AG09319 (cell line): ENCODE results near the gene TRPM4.
"Not testable (repeated sequence)": the region's sequence is repeated elsewhere in the genome, so short reads cannot be mapped to it uniquely, and the experiment has no call there.

Source experiments
- DNase-seq: peaks from one replicate; pipeline ENCODE4 v3.0.0-alpha.2; 2010; ENCODE audit warnings: low read depth; ENCODE audit errors: extremely low read depth
- CTCF ChIP-seq: IDR thresholded peaks from 2 replicates; pipeline ENCODE4 v1.5.1; 2011; ENCODE audit warnings: low read depth, mild to moderate bottlenecking, inconsistent platforms, low read length, moderate library complexity

TRPM4 gene

DNA sequence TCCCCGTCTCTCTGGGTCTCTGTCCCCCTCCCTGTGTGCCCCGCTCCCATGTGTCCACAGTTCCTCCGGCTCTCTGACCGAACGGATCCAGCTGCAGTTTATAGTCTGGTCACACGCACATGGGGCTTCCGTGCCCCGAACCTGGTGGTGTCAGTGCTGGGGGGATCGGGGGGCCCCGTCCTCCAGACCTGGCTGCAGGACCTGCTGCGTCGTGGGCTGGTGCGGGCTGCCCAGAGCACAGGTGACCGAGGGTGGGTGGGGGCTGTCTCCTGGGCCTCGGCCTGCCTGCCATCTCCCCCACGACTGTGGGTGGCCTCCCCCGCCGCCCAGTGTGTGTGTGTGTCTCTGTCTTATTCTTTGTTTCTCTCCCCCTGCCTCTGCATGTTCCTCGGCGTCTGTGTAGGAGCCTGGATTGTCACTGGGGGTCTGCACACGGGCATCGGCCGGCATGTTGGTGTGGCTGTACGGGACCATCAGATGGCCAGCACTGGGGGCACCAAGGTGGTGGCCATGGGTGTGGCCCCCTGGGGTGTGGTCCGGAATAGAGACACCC lies 10.3 kb downstream of the TRPM4 start:
- no peak for TF ChIP-seq CTCF

GRCh38 chr19:49168421-49168820 lies 10.8 kb downstream of the TRPM4 start:
- DNase-seq: no peak
- TF ChIP-seq CTCF: no peak

More for the DNA sequence above, 10.3 kb downstream of the TRPM4 start:
- no peak for DNase-seq

DNA sequence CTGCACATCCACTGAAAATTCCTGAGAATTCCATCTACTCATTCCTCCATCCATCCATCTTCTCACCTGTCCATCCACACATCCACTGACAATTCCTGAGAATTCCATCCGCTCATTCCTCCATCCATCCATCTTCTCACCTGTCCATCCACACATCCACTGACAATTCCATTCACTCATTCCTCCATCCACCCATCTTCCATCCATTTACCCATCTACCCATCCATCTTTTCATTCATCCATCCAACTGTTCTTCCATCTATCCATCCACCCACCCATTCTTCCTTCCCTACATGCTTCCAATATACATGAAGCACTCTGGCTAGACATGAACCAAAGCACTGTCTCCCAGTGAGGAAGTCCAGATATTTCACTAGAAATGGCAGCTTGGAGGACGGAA lies 15.6 kb downstream of the TRPM4 start:
- DNase-seq: no peak
- no peak for TF ChIP-seq CTCF

DNA sequence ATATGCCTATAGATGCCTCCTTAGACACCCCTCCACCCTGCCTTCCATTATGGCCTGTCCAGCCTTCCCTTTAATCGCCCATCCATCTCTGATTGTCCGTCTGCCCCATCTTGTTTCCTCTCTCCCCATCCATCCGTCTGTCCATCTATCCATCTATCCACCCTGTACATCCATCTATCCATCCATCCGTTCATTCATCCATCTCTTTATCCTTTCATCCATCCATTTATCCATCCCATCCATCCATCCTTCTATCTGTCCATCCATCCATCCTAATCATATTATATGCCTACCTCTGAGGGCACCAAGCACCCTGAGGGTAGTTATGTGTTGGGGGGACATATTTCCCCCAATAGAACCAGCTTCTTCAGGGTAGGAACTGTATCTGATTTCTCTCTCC lies 23.1 kb downstream of the TRPM4 start:
- DNase-seq: no peak
- TF ChIP-seq CTCF: no peak

DNA sequence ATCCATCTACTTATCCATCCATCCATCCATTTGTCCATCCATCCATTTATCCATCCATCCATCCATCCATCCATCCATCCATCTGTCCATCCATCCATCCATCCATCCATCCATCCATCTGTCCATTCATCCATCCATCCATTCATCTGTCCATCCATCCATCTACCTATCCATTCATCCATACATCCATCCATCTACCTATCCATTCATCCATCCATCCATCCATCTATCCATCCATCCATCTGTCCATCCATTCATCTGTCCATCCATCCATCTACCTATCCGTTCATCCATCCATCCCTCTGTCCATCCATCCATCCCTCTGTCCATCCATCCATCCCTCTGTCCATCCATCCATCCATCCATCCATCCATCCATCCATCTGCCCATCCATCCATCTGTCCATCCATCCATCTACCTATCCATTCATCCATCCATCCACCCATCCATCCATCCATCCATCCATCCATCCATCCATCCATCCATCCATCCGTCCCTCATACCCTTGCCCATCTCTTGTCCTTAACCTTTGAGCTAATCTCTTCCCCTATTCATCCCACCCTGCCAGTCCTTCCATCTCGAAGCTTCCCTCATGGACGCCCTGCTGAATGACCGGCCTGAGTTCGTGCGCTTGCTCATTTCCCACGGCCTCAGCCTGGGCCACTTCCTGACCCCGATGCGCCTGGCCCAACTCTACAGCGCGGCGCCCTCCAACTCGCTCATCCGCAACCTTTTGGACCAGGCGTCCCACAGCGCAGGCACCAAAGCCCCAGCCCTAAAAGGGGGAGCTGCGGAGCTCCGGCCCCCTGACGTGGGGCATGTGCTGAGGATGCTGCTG lies 24.6 kb downstream of the TRPM4 start:
- not testable (repeated sequence) for DNase-seq

DNA sequence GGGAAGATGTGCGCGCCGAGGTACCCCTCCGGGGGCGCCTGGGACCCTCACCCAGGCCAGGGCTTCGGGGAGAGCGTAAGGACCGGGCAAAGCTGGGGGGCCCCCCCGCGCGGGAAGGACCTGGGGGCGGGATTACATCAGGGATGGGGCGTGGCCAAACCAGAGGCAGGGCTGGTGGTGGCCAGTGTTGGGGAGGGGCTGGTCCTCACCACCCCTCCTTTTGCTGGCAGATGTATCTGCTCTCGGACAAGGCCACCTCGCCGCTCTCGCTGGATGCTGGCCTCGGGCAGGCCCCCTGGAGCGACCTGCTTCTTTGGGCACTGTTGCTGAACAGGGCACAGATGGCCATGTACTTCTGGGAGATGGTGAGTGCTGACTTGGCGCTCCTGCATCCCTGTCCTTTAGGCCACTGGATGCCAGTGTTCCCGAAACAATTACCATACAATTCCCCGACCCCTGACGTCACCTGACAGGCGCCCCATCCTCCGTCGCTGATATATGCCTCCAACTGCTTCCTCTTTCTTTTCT lies 25.3 kb downstream of the TRPM4 start:
- no peak for TF ChIP-seq CTCF
- DNase-seq: no peak

- TF ChIP-seq CTCF: no peak
- no peak for DNase-seq
Observed at GRCh38 chr19:49186108-49186507, 28.5 kb downstream of the TRPM4 start.
